Fibroblast of villous mesenchyme (primary cell): ENCODE results near the gene MDFIC2. TPM values are rescaled to one million over a fixed set of nuclear protein-coding genes. Genes with fewer than 3 reads are reported as not detected.

ENCODE experiments used
- DNase-seq: peaks from one replicate; pipeline ENCODE4 v3.0.0-alpha.2; 2010; ENCODE audit warnings: low read depth
- H3K4me3 ChIP-seq: 2 replicates; pipeline ENCODE4 v1.5.1; 2011; ENCODE audit warnings: low read depth, mild to moderate bottlenecking, low read length
- CTCF ChIP-seq: IDR thresholded peaks from 2 replicates; pipeline ENCODE4 v1.5.1; 2012; ENCODE audit warnings: low read depth, mild to moderate bottlenecking, low read length; ENCODE audit not compliant: insufficient read depth
- total RNA-seq: library from RNA; depleted of rRNA; stranded (reverse); fragments of >200 nt; gene quantifications from 2 replicates; pipeline ENCODE4 v1.2.3, GENCODE V29; 2012

Gene MDFIC2
- total RNA-seq, 1 donor = not detected

DNA sequence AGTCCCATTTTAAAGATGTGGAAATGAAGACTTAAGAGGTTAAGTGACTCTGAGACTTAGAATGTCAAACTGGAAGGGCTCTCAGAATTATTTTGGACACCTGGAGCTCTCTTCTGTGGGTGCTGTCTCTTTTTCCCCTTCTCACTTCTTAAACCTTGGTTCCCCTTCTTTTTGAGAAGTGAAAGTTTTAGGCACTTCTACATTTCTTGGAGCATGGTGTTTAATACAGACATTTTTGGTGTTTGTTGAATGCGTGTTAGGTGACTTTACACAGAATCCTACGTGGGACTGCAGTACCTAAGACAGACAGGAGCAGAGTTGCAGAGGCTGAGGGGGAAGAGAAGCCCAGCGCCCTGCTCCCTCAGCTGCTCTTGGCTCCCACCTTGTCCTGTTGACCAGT lies 133.3 kb downstream of the MDFIC2 start:
- TF ChIP-seq CTCF = no peak
- no peak for DNase-seq
- H3K4me3 ChIP-seq = no peak overlapping the region

- TF ChIP-seq CTCF = no peak
- H3K4me3 ChIP-seq = no peak overlapping the region
- DNase-seq = no peak
Observed at GRCh38 chr3:70177881-70178645, 134.4 kb downstream of the MDFIC2 start.

GRCh38 chr3:70176224-70176623 lies 136.2 kb downstream of the MDFIC2 start:
- no peak for DNase-seq
- no peak for TF ChIP-seq CTCF
- H3K4me3 ChIP-seq = no peak overlapping the region

DNA sequence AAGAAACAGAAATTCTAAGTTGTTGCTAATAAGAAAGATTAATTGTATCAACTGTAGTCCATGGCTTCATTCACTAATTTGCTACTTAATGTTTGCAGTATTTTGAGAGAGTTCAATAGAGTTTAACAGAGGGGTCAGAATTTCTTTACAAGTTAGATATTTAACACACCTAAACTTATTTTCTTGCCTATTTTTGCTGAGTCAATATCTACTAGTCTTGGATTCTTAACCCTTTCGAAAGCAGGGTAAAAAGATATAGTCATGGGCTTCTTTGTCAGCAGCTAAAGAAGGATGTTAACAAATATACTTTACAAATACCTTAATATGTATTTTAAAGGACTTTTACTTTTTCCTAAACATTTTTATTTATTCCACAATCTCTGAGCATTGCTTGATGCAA lies 155.6 kb downstream of the MDFIC2 start:
- TF ChIP-seq CTCF = no peak
- no peak for DNase-seq
- H3K4me3 ChIP-seq = no peak overlapping the region

GRCh38 chr3:70150599-70150998 lies 161.8 kb downstream of the MDFIC2 start:
- DNase-seq = no peak
- H3K4me3 ChIP-seq = no peak overlapping the region
- no peak for TF ChIP-seq CTCF

DNA sequence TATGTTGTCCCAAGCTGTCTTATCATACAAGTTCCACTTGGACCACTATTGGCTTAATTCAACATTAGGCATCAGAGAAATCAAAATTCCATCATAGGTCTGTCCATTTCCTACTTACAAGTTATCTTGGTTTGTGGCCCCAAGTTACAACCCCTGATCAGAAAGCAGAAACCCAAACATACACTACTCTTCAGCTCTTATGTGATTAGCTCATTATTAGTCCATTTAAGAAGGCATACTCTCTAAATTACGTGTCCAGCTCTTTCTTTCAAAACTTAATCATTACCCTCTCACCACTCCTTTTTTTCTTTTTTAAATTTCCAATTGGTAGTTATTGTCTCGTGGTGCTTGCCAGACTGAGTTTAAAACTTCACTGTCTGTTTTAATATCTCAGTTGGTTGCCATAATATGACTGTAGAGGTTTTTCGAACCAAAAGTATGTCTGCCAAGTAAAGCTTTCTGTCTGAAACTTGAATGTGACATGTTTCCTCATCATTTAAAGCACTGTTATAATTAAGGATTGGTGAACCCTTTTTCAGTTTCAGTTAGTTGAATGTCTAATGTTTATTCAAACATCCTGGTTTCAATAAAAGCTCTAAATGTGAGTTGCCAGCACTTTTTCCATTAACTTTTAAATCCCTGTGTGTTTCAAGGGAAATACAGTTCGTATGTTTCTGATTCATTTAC lies 162.6 kb downstream of the MDFIC2 start:
- DNase-seq = no peak
- TF ChIP-seq CTCF = no peak
- H3K4me3 ChIP-seq = no peak overlapping the region
